ENCODE results near the gene SLC25A48. TPM values are rescaled to one million over a fixed set of nuclear protein-coding genes. Genes with fewer than 3 reads are reported as not detected.

Gene SLC25A48
- not detected for total RNA-seq

DNA sequence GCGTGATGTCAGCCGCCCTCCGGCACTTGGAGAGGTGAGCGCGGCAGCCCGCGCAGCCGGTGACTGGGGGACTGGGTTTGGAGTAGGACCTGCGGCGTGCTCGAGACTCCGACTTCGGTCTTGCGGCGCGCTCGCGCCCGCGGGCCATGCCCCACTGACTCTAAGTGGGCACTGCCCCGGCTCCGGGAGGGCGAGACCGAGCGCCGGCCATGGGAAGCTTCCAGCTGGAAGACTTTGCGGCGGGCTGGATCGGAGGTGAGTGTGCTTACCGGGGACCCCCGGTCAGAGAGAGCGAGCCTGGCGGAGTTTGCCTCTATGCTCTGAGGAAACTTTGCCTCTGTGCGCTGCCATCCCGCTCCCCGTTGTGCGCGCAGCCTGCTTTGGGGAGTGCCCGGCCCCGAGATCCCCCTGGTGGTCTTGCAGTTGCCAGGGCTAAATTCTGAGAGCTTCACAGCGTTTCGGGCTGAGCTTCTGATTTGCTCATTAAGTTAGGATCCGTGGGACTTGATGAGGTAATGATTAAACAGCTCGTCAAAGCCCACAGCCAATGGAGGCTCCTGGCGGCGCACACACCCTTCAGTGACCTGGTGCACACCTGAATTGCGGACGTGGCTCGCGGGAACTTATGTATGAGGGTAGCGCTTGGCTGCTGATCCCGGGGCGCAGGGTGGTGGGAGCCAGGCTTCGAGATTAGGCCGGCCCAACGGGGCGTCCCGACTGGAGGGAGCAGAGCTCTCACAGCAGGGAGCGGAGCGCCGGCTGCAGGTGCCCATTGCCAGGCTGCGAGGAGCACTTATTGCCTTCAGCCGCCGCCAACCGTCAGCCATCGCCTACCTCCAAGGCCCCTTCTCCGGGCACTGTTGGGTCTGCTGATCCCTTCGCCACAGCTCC, at the start of gene SLC25A48:
Gene SLC25A48 (plus strand): TSS at position 25 of the 891 bp plus-strand sequence. CDS start 185 bp downstream, at position 210.
- DNase-seq, result no peak

DNA sequence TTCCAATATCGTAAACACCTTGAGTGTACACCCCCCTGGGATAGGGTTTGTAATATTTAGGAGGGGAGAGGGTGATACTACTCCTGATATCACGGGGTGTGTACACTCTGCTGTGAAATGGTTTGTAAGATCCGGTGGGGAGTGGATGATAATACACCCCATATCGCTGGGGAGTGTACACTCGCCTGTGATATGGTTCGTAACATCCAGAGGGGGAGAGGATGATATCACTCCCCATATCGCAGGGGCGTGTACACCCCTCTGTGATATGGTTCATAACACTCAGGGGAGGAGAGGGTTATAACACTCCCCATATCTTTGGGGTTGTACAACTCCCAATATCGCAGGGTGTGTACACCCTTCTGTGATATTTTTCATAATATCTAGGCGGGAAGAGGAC, 33.8 kb upstream of the SLC25A48 start:
- DNase-seq, result no peak

DNA sequence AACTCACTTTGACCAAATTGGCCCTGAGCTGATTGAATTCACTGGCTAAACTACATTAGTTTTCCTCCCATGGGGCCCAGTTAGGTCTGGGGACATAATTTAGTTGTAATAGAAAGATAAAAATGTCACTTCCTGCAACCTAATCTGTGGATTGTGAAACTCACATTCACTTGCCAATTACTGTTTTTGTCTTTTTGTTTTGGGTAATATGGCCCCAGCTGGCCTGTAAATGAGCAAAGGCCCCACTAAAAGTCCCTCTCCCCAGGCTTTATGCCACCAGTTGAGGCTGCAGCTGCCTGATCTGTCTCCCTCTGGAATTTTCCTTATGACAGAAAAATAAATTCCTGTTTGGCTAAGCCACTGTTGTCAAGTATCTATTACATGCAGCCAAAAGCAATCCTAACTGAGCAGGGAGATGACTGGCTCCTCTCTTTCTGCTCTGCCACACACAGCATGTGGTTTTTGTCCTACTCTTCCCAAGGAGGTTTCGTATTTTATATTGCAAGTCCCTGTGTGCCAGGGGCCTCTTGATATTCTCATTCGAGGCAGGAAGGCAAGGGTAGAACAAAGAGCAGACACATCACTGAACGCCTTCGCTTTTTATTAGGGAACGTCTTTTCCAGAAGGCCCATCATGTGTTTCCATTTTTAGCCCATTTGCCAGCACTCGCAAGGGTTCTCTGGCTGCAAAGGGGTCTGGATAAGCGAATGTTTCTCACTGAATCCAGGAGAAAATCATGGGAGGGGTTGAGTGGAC, 24.1 kb upstream of the SLC25A48 start:
- no peak for DNase-seq

DNA sequence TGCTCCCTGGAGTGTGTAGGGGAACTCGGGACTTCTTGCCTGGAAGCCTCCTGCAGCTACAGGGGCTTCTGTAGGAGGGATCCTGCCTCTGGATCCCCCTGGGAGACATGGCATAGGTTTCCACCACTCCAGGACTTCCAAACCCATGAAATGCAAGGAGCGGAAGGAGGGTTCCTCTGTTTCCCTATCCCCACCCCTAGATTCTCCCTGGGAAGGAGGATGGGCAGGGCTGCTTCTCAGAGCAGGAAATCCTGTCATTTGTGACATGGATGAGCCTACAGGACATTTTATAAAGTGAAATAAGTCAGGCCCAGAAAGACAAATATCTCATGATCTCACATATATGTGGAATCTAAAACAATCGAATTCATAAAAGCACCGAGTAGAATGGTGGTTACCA, 23.5 kb upstream of the SLC25A48 start:
- DNase-seq, result no peak

GRCh38 chr5:135813758-135814157, 20.7 kb upstream of the SLC25A48 start:
- no peak for DNase-seq

- no peak for DNase-seq
Measured at GRCh38 chr5:135814316-135814715, 20.1 kb upstream of the SLC25A48 start.

DNA sequence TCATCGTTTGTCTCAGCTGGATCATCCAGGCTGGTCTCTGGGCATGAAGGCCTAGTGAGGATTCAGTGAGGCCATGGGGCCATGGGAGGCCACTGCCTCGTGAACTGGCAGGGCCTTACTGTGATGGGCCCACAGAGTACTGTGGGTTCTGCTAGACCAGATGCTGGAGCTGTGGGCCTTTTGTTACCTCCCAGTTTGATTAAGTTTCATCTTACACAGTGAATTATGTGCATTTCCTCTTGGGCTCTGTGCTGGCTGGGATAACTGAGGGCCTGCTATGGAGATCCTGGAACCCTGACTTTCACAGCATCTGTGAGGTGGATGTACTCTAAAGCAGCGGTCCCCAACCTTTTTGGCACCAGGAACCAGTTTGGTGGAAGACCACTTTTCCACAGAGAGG, 19.7 kb upstream of the SLC25A48 start:
- DNase-seq, result no peak

- DNase-seq, result no peak
Measured at GRCh38 chr5:135821061-135821801, 13.2 kb upstream of the SLC25A48 start.

DNA sequence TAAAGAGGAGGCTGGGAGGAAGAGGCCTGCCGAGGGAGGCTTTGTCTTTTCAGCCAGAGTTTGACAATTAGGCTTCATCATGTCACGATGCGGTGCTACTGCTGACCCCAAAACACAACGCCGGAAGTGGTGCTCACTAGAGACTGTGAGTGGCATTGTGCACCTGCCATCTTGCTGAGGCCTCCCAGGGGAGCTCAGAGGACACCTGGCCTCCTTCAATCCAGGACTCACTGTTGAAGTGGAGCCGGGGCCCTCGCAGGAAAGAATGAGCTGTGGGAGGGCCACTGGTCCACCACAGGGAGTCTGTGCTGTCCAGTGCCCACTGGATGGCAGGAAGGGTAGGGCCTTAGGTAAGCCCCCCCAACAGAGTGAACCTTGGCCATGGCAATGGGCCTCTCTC, 12.7 kb upstream of the SLC25A48 start:
- no peak for DNase-seq

DNA sequence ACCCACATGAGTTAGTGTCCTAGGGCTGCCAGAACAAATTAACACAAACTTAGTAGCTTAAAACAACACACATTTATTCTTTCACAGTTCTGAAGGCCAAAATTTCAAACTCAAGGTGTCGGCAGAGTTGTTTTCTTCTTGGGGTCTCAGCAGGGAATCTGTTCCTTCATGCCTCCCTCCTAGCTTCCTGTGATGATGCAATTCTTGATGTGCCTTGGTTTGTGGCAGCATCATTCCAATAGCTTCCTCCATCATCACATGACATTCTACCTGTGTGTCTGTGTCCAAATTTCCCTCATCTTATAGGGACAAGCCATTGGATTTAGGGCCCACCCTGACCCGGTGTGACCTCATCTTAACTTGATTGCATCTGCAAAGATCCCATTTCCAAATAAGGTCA, 12.2 kb upstream of the SLC25A48 start:
- DNase-seq, result no peak

DNA sequence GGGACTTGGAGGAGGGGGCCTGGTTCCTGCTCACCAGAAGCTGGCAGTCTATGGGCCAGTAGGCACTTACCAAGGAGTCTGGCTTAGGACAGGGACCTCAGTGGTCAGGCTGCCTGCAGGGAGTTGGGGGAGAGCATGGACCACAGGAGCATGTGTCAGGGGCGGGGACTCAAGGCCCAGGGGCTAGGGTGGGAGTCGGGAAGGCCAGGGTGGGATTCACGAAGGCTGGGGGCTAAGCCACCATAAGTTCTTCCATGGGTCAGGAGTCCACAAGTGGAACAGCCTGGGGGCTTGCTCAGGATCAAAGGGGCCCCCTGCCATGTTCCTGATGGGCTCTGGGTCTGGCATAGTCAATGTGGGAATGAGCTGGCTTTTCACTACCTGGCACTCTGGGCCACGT, 11.5 kb upstream of the SLC25A48 start:
- DNase-seq, result no peak

- no peak for DNase-seq
Measured at GRCh38 chr5:135823881-135824280, 10.6 kb upstream of the SLC25A48 start.

DNA sequence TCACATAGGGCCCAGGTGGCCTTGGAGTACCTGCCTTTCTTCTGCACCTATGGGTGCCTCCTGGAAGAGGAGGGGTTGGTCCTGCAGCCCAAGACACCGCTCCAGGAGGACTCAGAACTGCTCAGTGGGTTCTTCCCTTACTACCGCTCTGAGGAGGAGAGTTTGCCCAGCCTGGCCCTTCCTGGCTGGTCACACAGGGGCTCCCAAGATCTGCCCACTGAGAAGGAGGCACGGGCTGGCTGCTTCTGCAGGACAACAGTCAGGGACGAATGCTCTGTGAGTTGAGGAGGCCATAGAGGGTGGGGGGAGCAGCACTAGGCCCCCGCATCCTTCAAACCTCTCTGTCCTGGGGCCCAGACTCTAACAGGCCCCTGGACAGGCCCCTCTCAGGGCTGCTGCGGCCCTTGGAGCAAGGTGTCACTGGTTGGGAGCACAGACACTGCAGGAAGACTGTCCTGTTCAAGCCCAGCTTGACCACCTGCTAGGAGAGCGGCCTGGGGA, 9.9 kb upstream of the SLC25A48 start:
- DNase-seq, result no peak

- no peak for DNase-seq
Measured at GRCh38 chr5:135825373-135826220, 8.9 kb upstream of the SLC25A48 start.

GRCh38 chr5:135826221-135826525, 8.3 kb upstream of the SLC25A48 start:
- DNase-seq, result no peak

DNA sequence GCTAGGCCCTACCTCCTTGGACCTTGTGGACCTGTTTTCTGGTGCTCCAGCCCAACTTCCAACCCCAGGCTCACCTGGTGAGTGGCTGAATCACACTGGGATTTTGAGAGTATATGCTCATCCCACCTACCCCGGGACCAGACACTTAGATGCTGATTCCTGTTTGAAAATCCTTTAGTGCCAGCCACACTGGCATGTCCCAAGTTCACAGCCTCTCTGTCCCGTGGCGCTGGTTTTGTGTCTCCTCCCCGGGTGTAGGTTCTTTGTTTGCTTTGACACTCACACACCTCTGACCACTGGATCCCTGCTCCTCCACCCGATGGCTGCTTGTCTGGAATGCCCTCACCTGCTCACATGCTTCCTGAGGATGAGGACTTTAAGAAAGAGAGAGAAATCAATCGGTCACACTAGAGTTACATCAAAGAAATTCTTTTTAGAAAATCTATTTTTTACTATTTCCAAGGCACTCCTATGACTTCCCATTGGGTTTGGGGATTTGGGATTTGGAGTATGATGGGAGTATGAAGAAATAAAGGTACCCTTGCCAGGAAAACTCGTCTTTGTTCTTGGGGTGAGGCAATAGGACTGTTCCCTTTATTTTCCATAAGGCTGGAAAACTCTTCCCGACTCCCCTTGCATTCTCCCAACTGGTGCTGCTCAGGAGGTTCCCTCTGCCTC, 7.3 kb upstream of the SLC25A48 start:
- no peak for DNase-seq

- DNase-seq, result no peak
Measured at GRCh38 chr5:135827965-135828781, 6.3 kb upstream of the SLC25A48 start.

DNA sequence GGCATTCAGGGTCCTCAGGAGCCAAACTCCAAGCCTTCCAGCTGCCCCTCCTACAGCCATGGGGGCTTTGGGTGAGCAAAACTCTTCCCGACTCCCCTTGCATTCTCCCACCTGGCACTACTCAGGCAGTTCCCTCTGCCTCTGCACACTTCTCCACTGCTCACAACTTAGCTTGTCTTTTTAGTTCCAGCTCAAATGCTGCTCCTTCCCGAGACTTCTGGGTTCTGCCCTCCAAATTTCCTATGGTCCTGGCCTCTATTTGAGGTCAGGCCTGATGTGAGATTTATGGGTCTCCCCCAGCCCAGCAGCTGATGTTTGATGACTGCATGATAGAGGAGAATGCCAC, 5.7 kb upstream of the SLC25A48 start:
- DNase-seq, result no peak

DNA sequence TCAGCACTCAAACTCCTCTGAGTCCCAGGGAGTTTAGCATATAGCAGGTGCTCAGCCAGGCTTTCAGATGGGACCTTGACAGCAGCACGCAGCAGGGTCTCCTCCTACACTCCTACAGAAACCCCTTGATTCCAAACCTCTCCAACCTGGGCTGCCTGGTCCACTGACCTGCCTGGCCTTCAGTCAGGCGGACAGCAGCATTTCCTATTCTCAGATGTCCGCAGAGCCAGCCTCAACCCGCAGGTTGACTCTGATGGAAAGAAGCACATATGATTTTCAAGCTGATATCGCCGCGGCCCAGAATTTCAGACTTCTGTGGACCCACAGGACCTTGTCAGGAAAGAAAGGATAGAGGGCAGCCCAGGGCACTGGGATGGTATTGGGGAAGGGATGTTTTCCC, 5.3 kb upstream of the SLC25A48 start:
- no peak for DNase-seq

GRCh38 chr5:135829681-135830383, 4.6 kb upstream of the SLC25A48 start:
- DNase-seq, result no peak

All from effector CD4-positive, alpha-beta T cell (primary cell).